ENCODE measurements around the gene NR3C1.

Gene NR3C1

DNA sequence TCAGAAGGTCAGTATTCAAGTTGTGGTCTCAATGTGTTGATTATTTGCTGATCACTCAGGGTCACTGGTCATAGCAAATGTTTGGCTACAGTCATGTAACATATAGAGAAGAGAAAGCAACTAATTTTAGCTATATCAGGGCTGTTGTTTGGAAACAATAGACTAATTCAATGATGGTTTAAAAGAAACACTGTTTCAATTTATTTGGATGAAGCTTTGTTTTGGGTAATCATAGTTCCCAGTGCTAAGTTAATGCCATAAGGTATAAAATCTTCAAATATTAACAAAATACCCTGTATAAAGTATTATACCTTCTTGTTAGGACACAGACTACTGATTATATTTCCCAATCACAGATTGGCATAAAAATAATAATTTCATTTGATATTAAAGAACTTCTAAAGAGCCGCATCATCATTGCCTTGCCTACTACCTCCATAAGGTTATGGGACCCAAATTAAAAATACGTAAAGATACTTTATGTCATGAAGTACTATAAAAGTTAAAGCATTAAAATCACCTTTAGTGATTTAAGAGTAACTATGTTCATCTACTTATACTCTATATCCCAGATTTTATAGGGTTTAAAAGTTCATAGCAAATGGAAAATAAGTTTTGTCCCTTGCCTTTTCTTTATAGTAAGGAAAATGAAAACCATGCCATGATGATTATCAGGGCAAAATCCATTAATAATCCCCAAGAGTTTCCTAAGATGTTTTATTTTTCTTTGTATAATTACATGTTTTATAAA, 6.0 kb downstream of the NR3C1 start:
- no peak for DNase-seq

DNA sequence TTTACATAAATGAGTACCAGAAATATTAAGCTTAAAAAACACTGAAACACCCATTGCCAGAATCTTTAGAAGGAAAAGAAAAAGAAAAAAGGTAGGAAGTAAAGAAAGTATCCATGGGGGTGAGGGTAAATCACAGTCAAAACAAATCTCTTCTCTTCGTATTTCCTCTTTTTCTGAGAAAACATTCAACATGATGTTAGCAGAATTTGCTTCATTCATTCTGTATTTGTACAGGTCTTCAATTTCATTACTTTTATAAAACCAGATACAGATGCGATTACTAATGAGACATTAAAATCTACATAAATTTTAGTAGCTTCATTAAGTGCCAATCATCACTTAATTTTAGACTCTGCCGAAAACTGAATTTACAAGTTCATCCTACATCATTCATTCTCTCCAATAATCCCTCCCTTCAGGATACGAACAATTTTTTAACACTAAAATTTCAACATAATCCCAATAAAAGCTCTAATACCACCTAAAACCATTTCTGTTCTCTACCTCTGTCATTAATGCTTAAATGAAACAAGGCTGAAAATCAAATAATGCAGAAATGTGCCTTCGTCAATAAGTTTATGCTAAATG, 7.0 kb downstream of the NR3C1 start:
- no peak for DNase-seq

DNA sequence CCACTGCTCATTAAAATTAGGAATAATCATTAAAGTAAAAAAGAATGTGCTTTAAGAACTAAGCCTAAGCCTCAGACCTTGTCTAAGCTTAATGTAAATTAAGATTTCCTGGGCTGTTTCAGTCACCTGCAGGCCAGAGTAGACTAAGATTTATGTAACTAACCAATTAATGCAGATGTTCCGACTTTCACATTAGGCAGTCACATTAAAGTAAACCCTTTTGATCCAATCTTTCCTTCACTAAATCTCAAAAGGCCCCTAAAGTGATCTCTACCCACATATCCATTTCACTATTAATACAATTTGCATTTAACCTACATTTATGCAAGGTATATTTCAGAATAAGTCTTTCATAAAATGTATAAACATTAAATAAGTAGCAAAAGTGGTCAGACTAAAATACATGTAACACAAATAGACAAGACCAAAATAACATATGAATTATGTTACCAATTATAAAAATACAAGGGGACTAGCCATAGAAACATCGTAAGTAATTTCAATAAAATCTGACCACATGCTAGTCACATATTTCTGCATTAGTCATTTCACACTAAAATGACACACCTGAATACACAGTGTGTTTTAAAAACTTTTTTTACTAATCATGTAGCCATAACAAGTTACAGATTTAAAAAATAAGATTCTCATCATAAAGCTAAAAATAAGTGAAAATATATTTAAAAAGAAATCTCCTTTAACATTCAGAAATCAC, 7.7 kb downstream of the NR3C1 start:
- no peak for DNase-seq

DNA sequence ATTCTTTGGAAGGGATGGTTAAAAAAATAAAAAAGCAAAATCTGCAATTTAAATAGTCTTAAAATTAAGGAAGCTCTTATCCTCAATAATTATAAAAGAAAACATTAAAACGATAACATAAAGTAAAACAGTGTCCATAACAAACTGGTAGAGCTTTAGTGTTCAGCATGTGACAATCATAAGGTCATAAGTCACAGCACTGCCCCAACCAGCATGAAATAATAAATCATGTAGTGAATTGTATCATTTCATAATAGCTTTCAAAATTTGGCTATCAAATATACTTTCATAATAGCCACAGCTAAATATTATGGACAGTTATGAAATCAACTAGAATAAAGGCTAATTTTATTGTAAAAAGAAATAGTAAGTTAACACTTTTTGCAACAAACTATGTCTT, 10.0 kb downstream of the NR3C1 start:
- no peak for DNase-seq

DNA sequence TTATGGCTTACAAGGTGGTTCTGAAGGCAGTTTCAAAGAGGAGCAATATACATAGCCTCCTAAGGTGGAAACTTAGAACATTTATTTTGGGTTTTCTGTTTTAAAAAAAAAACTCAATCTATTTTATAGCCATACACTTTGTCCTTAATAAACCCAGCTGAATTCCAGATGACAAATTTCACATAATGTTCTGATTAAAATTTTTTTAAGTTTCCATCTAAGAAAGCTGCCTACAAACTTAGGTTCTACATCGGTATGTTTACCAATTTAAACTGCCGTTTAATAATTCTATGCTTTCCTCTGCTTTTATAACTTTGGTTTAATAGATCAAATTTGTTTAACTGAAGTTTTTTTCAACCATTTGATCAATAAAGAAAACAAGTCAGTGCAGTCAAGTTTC, 12.5 kb downstream of the NR3C1 start:
- DNase-seq = no peak

DNA sequence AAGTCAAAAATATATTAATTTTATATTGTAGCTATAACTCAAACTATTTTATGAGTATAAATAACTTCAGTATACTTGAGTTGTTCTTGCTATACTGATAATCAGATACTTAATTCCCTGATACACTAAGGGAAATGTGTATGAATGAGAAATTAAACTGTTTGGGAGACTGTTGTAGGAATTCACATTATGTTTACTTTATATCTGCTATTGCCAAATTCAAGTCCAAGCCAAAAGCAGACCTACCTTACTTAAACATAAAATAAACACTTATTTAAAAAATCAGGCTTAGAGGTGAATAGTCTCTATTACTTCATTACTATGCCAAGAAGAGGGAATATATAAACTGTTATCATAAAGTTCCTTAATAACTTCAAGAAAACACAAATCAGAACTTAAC, 13.2 kb downstream of the NR3C1 start:
- DNase-seq = no peak

DNA sequence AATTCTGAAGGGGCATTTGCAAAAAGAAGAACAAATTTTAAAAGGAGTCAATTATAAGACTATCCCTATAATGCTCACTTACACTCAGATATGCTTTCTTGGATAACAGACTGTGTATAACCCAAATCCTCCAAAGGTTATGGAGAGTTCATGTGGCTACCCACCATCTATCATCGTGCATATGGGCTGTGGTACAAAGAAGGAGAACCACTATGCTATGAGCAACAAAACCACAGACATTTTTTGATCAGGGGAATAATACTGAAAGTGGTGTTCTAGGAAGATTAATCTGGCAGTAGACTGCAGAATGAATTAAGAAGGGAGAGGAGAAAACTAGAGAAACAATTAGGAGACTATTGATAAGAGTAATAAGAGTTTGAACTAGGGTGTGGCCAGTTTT, 16.8 kb downstream of the NR3C1 start:
- DNase-seq = no peak

DNA sequence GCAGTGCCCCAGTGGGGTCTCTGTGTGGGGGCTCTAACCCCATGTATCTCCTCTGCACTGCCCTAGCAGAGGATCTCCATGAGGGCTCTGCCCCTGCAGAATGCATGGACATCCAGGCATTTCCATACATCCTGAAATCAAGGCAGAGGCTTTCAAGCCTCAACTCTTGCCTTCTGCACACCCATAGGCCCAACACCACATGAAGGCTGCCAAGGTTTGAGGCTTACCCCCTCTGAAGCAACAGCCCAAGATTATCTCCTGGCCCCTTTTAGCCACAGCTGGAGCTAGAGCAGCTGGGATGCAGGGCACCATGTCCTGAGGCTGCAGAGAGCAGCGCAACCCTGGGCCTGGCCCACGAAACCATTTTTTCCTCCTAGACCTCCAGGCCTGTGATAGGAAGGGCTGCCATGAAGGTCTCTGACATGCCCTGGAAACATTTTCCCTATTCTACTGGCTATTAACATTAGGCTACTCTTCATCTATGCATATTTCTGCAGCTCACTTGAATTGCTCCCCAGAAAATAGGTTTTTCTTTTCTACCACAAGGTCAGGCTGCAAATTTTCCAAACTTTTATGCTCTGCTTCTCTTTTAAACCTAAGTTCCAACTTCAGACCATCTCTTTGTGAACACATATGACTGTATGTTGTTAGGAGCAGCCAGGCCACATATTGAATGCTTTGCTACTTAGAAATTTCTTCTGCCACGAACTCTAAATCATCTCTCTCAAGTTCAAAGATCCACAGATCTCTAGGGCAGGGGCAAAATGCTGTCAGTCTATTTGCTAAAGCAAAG, 18.4 kb downstream of the NR3C1 start:
- DNase-seq = no peak

DNA sequence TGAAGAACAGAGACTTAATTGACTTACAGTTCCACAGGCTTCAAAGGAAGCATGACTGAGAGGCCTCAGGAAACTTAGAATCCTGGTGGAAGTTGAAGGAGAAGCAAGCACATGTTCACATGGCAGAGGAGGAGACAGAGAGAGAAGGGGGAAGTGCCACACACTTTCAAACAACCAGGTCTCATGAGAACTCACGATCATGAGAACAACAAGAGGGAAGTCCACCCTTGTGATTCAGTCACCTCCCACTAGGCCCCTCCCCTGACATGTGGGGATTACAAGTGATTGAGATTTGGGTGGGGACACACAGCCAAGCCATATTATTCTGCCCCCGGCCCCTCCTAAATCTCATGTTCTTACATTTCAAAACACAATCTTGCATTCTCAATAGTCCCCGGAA, 19.5 kb downstream of the NR3C1 start:
- DNase-seq = no peak

DNA sequence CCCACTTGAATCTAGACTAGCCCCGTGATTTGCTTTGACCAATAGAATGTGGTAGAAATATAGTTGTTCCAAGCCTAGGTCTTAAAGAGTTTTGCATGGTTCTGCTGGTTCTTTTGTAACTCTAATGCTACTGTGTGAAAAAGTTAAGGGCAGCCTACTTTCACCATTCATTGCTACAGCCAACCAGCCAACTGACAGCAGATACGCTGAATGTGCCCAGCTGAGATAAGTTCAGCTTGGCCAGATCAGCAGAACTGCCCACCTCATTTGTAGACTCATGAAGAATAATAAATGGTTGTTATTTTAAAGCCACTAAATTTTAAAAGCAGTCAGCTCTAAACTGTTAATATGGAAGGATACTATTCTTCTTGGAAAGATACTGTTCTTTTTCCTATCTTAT, 23.9 kb downstream of the NR3C1 start:
- no peak for DNase-seq

DNA sequence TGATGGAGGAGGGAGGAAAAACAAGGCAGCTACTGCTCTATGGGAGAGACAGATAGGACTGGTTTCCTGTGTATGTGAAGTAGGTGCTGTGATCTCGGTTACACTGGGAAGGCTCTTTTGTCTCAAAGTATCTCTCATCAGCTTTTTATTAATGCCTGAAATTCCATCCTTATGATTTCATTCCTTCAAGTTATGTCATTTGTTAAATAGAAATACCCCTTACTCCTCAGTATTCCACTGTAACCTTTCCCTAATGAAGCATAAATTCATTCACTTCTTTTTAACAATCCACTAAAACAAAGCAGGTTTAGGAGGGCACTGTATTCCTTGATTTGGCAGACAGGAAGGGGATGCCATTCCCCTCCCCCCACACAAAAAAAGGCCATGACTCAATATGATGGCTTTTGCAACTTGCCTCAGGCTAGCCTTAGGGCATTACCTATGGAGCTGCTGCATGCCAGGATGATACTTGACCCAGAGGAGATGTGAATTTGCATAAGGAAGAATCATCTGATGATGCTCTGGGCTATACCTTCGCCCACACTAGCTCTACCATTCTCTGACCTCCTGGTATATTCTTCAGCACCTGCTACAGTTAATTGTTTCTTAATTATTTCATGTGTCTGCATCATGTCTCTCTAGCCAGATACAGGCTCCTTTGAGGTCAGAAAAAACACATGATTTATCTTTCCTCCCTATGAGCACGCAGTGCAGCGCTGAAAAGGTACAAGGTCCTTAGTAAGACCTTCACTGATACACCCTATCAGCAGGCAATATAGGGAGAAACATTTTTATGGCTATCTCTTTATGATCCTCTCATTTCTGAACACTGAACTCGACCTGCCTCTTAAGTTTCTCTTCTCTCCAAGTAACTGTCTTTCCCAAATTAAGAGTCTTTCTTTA, 26.3 kb downstream of the NR3C1 start:
- no peak for DNase-seq

DNA sequence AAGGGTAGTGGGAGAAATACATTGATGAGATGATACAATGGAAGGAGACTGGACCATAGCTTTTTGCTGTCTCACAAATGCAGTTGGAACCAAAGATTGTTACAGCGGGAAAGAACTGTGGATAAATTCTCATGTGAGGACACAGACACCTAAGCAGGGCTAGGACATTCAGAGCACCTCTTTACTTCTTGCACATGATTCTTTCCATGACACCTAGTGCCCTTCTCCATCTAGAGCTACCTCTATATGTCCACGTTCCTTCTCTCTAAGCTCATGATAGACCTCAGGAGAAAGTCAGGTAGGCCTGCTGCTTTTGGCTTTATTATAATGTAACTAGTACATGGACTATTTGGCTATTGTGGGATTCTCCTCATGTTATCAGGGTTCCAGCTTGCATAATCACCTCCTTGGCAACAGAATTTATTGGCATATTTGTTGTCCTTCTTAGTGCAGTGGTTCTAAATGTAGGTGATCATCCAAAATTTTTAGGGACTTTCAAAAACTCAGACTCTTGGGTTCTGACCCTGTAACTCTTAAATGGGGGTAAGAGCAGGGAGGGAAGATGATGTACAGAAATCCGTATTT, 27.2 kb downstream of the NR3C1 start:
- DNase-seq = no peak

DNA sequence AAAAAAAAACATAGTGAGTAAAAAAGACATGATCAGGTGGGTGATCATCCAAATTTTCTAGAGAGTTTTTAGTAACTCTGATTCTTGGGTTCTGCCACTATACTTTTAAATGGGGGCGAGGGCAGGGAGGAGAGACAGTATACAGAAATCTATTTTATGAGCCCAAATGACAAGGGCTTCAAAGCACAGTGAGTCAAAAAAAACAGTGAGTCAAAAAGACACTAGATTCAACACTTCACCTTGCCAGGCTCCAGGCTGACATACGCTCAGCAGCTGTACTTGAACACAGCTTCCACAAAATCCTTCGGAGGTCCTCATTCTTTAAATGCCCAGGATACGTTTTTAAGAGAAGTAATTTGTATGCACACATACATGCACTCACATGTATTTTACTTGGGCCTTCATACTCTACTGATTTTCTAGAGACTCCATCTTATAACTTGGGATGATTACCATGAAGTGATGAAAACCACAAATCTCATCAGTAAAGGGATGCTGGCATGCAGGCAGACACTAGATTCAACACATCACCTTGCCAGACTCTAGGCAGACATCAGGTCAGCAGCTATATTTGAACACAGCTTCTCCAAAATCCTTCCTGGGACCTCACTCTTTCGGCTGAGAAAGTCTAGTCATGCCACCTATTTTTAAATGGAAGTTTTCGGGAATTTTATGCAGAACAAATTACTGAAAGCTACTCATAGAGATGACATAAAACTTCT, 28.8 kb downstream of the NR3C1 start:
- DNase-seq = no peak

DNA sequence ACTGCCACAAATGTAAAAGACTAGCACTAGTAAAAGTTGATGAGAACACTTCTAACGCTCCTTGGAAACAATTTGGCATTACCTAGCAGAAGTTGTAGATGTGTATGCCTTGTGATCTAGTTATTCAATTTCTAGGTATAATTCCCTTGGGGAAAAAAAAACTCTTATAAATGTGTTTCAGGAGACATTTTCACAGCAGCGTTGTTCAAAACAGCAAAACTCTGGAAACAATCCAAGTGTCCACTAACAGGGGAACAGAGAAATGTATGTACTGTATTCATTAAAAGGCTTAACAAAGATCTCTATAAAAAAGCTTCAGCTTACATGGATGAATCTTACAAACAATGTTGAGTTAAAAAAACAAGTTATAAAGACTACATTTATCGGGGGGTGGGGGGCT, 30.4 kb downstream of the NR3C1 start:
- DNase-seq = no peak

DNA sequence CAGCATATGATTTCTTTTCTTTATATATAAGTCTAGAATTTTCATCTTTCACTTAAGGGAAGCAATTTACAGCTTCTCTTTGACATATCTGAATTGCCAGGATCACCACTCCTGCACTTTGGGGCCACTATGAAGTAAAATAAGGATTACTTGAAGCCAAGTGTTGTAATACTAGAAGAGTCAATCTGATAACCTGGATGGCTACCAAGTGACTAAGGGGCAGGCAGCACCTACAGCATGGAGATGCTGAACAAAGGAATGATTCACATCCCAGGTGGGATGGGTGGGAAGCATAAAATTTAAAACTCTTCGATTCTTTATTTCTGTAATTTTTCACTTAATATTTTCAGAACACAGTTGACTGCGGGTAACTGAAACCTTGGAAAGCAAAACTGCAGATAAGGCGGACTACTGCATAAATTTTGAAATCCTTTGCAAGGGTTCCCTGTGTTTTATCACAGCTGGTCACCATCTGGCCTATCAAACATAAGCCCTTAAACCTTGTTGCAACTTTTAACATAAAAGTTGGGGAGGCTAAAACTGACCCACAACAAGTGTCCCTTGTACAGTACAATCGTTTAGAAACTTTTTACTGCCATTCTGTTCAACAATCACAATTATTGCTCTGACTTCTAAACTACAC, 31.2 kb downstream of the NR3C1 start:
- no peak for DNase-seq

DNA sequence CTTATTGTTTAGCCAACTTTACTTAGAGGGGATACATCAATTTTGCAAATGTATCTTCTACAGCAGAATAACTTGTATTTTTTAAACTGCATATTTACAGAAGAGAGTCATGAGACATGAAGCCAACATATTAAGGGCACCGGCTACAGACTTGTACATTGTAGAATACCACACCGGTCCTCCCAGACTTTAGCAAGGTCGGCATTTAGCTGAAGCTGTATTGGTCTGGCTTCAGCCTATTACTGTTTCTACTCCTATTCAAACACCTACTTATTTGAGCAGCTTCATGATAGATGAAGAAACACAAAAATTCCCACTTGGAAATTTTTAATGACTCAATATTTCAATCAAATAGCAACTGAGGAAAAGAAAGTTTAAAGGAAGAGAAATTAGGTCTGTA, 33.0 kb downstream of the NR3C1 start:
- DNase-seq = no peak

DNA sequence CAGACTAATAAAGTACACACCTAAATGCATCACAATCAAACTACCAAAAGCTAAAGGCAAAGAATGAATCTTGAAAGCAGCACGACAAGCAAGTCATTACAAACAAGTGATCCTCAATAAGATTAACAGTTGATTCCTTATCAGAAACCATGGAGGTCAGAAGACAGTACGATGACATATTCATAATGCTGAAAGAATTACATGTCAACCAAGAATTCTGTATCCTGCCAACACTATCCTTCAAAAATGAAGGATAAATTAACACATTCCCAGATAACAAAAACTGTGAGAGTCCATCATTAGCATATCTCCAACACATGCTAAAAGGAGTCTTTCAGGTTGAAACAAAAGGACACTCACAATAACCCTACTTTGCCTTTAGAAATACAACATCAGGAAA, 39.4 kb downstream of the NR3C1 start:
- no peak for DNase-seq

DNA sequence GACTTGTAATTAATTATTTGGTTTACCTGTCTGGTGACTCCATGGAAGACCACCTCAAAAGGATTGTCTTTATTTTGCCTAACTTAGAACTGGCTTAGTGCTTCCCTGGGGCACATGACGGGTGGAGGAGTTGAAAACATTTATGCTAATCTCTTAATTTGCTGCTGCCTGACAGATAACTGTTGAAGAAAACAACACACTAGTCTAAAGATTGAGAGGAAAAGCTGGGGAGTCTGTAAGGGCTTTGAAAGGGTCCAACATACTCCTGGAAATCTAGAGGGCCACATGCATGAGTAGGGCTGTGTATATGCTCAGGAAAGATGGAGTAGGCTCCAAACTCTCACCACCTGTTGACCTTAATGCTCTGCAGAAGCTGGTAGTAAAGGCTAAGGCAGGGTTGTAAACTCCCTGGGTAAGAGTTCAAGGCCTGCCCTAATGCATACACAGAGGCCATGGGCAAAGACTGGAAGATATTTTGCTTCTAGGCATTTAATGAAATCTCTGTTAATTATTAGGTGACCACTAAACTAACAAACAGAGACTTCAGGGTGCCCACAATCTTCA, 40.7 kb downstream of the NR3C1 start:
- DNase-seq = no peak

DNA sequence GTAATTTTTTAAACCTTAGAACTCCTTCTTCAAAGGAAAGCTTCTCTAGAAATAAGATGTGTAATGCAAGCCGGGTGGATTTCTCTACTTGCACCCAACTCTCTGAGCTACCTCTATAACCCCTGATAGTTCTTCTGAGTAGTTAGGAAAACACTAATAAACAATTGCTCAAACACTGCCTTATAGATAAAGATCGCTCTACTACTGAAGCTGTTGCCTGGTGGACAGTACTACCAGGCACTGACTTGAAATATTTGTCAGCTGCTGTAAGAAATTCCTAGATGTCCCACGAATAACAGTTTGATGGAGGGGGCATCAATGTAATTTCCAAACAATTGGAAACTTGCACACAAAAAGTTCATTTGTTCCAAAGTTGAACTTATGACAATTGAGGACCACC, 42.0 kb downstream of the NR3C1 start:
- DNase-seq = no peak

DNA sequence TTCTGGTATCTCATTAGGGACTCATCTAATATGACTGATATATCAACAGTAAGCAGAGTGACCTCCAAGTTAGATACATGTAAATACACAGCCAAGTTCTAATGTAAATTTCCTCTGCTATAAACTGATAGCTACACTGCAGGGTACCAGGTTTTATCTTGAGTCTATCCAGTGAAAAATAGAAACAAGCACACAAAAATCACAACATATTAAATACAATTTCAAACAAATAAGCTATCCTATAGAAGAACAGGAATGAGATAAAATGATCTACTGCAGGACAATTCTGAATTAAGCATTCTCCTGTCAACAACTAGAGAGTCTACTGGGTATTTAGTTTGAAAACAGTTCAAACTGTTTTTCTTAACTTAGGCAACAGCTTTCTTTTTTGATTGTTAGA, 42.7 kb downstream of the NR3C1 start:
- DNase-seq = no peak

DNA sequence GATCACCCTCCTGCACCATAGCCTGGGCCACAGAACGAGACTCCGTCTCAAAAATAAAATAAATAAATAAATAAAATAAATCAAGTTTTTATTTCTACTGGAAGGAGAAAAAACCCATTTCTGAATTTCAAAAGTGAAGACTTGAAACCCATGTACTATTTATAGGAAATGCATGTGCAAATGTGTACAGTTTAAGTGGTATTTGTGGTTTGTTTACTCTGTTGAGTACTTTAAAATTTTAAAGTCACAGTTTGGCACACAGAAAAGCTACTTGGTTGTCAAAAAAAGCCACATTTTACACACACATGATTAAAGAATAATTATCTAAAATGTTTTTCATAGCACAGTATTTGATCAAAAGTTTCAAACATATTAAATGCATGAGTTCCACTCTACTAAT, 43.6 kb downstream of the NR3C1 start:
- no peak for DNase-seq
